ENCODE results near the gene VWA7. TPM values are rescaled to one million over a fixed set of nuclear protein-coding genes. Genes with fewer than 3 reads are reported as not detected.
"Not testable (repeated sequence)": the region's sequence is repeated elsewhere in the genome, so short reads cannot be mapped to it uniquely, and the experiment has no call there.

Gene VWA7
- polyA plus RNA-seq, 2 donors = 0.33 to 1.3 TPM

DNA sequence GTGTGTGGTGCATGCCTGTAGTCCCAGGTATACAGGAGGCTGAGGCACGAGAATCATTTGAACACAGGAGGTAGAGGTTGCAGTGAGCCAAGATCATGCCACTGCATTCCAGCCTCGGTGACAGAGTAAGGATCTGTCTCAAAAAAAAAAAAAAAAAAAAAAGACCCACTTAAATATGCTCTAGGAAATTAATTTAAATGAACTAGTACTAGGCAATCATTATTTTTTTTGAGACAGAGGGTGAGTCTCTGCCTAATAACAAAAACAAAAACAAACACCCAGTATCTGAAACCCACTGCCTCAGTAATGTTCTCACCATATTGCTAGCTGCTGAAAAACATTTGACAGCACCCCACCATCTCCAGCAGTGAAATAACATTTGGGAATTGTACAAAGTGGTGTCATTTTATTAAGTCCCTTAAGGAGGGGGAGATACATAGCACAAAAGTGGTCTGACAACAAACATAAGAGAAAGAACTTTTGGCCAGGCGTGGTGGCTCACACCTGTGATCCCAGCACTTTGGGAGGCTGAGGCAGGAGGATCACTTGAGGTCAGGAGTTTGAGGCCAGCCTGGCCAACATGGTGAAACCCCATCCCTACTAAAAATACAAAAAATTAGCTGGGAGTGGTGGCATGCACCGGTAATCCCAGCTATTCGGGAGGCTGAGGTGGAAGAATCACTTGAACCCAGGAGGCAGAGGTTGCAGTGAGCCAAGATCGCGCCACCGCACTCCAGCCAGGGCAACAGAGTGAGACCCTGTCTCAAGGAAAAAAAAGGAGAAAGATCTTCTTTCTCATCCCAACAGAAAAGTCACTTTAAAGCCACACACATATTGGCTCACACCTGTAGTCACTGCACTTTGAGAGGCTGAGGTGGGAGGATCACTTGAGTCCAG lies 24.2 kb upstream of the VWA7 start:
- 94 to 95% methylated on average over 8 of the region's 8 CpGs for WGBS, 2 donors
- not testable (repeated sequence) for H3K4me3 ChIP-seq (ENCODE audit: low read depth in 1 of 2, low read length in 2 of 2); H3K27me3 ChIP-seq (ENCODE audit: control insufficient read depth in 1 of 2, insufficient read depth in 2 of 2, low read length in 2 of 2); H3K36me3 ChIP-seq (ENCODE audit: control insufficient read depth in 2 of 2, insufficient read depth in 2 of 2, low read length in 1 of 2); H3K9me3 ChIP-seq (ENCODE audit: control insufficient read depth in 2 of 2, insufficient read depth in 1 of 2, low read depth in 1 of 2, low read length in 1 of 2); H3K27ac ChIP-seq (ENCODE audit: low read depth in 2 of 2, low read length in 1 of 2); H3K4me1 ChIP-seq (ENCODE audit: control insufficient read depth in 2 of 2, insufficient read depth in 2 of 2, low read length in 1 of 2)

DNA sequence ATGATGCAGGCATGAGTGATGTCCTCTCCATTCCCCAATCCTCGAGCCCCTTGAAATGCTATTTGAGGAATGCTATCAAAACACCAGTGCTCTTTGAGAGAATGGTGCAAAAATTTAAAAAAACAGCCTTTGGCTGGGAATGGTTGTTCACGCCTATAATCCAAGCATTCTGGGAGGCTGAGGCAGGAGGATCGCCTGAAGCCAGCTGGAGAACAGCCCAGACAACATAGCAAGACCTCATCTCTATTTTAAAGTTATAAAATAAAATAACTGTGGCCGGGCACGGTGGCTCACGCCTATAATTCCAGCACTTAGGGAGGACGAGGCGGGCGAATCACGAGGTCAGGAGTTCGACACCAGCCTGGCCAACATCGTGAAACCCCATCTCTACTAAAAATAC lies 22.7 kb upstream of the VWA7 start:
- Histone ChIP-seq H3K4me3 (ENCODE audit: low read depth in 1 of 2, low read length in 2 of 2) (no peak overlapping the region), H3K9me3 (ENCODE audit: control insufficient read depth in 2 of 2, insufficient read depth in 1 of 2, low read depth in 1 of 2, low read length in 1 of 2) (no peaks in the 10 kb centered on the region), H3K27ac (ENCODE audit: low read depth in 2 of 2, low read length in 1 of 2) (no peak overlapping the region), H3K36me3 (ENCODE audit: control insufficient read depth in 2 of 2, insufficient read depth in 2 of 2, low read length in 1 of 2) (no peaks in the 10 kb centered on the region), H3K27me3 (ENCODE audit: control insufficient read depth in 1 of 2, insufficient read depth in 2 of 2, low read length in 2 of 2) (no peaks in the 10 kb centered on the region), H3K4me1 (ENCODE audit: control insufficient read depth in 2 of 2, insufficient read depth in 2 of 2, low read length in 1 of 2) (no peaks in the 10 kb centered on the region)
- WGBS, 2 donors = 81 to 84% methylated on average over 12 of the region's 12 CpGs

GRCh38 chr6:31797588-31797987 lies 20.5 kb upstream of the VWA7 start:
- Histone ChIP-seq H3K27me3 (ENCODE audit: control insufficient read depth in 1 of 2, insufficient read depth in 2 of 2, low read length in 2 of 2) (no peaks in the 10 kb centered on the region), H3K4me3 (ENCODE audit: low read depth in 1 of 2, low read length in 2 of 2) (no peak overlapping the region), H3K9me3 (ENCODE audit: control insufficient read depth in 2 of 2, insufficient read depth in 1 of 2, low read depth in 1 of 2, low read length in 1 of 2) (no peaks in the 10 kb centered on the region), H3K27ac (ENCODE audit: low read depth in 2 of 2, low read length in 1 of 2) (peak overlapping the region; percentile 33 to 41), H3K36me3 (ENCODE audit: control insufficient read depth in 2 of 2, insufficient read depth in 2 of 2, low read length in 1 of 2) (no peaks in the 10 kb centered on the region), H3K4me1 (ENCODE audit: control insufficient read depth in 2 of 2, insufficient read depth in 2 of 2, low read length in 1 of 2) (no peaks in the 10 kb centered on the region)
- WGBS, 2 donors = 50 to 59% methylated on average over 5 of the region's 5 CpGs

- peak overlapping the region; percentile 14 to 41 for H3K27ac ChIP-seq (ENCODE audit: low read depth in 2 of 2, low read length in 1 of 2)
- H3K4me1 ChIP-seq (ENCODE audit: control insufficient read depth in 2 of 2, insufficient read depth in 2 of 2, low read length in 1 of 2) = no peaks in the 10 kb centered on the region
- WGBS, 2 donors = 57 to 61% methylated on average over 2 of the region's 2 CpGs
- no peaks in the 10 kb centered on the region for H3K27me3 ChIP-seq (ENCODE audit: control insufficient read depth in 1 of 2, insufficient read depth in 2 of 2, low read length in 2 of 2)
- no peaks in the 10 kb centered on the region for H3K9me3 ChIP-seq (ENCODE audit: control insufficient read depth in 2 of 2, insufficient read depth in 1 of 2, low read depth in 1 of 2, low read length in 1 of 2)
- H3K4me3 ChIP-seq (ENCODE audit: low read depth in 1 of 2, low read length in 2 of 2) = no peak overlapping the region
- peaks cover 0 to under 1% of the 10 kb centered on the region in 2 donors for H3K36me3 ChIP-seq (ENCODE audit: control insufficient read depth in 2 of 2, insufficient read depth in 2 of 2, low read length in 1 of 2)
Observed at GRCh38 chr6:31796993-31797385, 19.9 kb upstream of the VWA7 start.

DNA sequence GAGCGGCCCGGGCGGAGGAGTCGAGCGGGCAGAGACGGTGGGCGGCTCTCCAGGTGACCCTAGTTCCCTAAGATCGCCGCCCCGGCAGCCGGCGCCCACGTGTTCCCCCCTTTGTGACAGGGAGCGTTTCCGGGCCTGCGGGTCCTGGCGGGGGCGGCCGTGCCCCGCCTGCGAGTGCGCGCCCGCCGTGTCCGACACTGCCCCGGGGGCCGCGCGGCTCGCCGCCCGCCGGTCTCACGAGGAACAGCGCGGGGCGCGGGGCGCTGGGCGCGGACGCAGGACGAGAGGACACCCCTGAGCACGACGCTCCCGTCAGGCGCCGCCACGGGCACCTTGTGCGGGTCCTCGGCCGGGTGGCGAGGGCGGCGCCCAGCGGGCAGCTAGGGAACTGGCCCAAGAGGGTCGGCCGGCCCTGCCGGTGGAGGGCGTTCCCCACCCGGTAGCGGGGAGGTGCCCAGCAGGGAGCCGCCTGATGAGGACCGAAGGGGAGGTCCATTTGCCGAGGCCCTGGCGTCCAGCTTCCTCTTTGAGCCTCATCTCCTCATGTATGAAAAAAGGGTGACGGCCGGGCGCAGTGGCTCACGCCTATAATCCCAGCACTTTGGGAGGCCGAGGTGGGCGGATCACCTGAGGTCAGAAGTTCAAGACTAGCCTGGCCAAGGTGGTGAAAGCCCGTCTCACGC lies 18.6 kb upstream of the VWA7 start, which contains the start of gene VARS1:
Gene VARS1, minus strand, starts transcription at position 137 of the 683 bp plus-strand sequence. CDS start 535 bp downstream, outside the sequence.
- Histone ChIP-seq H3K27me3 (ENCODE audit: control insufficient read depth in 1 of 2, insufficient read depth in 2 of 2, low read length in 2 of 2) (no peaks in the 10 kb centered on the region), H3K9me3 (ENCODE audit: control insufficient read depth in 2 of 2, insufficient read depth in 1 of 2, low read depth in 1 of 2, low read length in 1 of 2) (no peaks in the 10 kb centered on the region), H3K4me1 (ENCODE audit: control insufficient read depth in 2 of 2, insufficient read depth in 2 of 2, low read length in 1 of 2) (peaks cover 0 to 2% of the 10 kb centered on the region in 2 donors), H3K36me3 (ENCODE audit: control insufficient read depth in 2 of 2, insufficient read depth in 2 of 2, low read length in 1 of 2) (peaks cover 0 to 7% of the 10 kb centered on the region in 2 donors), H3K27ac (ENCODE audit: low read depth in 2 of 2, low read length in 1 of 2) (peak within 1 kb of the TSS; percentile 94 to 96), H3K4me3 (ENCODE audit: low read depth in 1 of 2, low read length in 2 of 2) (peak within 1 kb of the TSS; percentile 91 to 95)
- WGBS, 2 donors = 1% methylated on average over 74 to 75 of the region's 75 CpGs

GRCh38 chr6:31794866-31795615 lies 17.9 kb upstream of the VWA7 start:
- H3K4me1 ChIP-seq (ENCODE audit: control insufficient read depth in 2 of 2, insufficient read depth in 2 of 2, low read length in 1 of 2) = peaks cover 0 to 2% of the 10 kb centered on the region in 2 donors
- WGBS, 2 donors = 1% methylated on average over 43 to 44 of the region's 44 CpGs

GRCh38 chr6:31794294-31794865 lies 17.3 kb upstream of the VWA7 start:
- WGBS, 2 donors = 7 to 15% methylated on average over 7 of the region's 7 CpGs
- Histone ChIP-seq H3K4me3 (ENCODE audit: low read depth in 1 of 2, low read length in 2 of 2) (peak overlapping the region; percentile 91 to 95), H3K4me1 (ENCODE audit: control insufficient read depth in 2 of 2, insufficient read depth in 2 of 2, low read length in 1 of 2) (peaks cover 0 to 2% of the 10 kb centered on the region in 2 donors), H3K36me3 (ENCODE audit: control insufficient read depth in 2 of 2, insufficient read depth in 2 of 2, low read length in 1 of 2) (peaks cover 0 to 9% of the 10 kb centered on the region in 2 donors), H3K27me3 (ENCODE audit: control insufficient read depth in 1 of 2, insufficient read depth in 2 of 2, low read length in 2 of 2) (no peaks in the 10 kb centered on the region), H3K9me3 (ENCODE audit: control insufficient read depth in 2 of 2, insufficient read depth in 1 of 2, low read depth in 1 of 2, low read length in 1 of 2) (no peaks in the 10 kb centered on the region), H3K27ac (ENCODE audit: low read depth in 2 of 2, low read length in 1 of 2) (peak overlapping the region; percentile 94 to 96)

More at GRCh38 chr6:31794866-31795615, 17.9 kb upstream of the VWA7 start:
- no peaks in the 10 kb centered on the region for H3K9me3 ChIP-seq (ENCODE audit: control insufficient read depth in 2 of 2, insufficient read depth in 1 of 2, low read depth in 1 of 2, low read length in 1 of 2)
- peaks cover 0 to 7% of the 10 kb centered on the region in 2 donors for H3K36me3 ChIP-seq (ENCODE audit: control insufficient read depth in 2 of 2, insufficient read depth in 2 of 2, low read length in 1 of 2)
- H3K27ac ChIP-seq (ENCODE audit: low read depth in 2 of 2, low read length in 1 of 2) = peak overlapping the region; percentile 94 to 96
- H3K4me3 ChIP-seq (ENCODE audit: low read depth in 1 of 2, low read length in 2 of 2) = peak overlapping the region; percentile 91 to 95
- no peaks in the 10 kb centered on the region for H3K27me3 ChIP-seq (ENCODE audit: control insufficient read depth in 1 of 2, insufficient read depth in 2 of 2, low read length in 2 of 2)

GRCh38 chr6:31793927-31794245 lies 16.8 kb upstream of the VWA7 start:
- H3K27me3 ChIP-seq (ENCODE audit: control insufficient read depth in 1 of 2, insufficient read depth in 2 of 2, low read length in 2 of 2); H3K9me3 ChIP-seq (ENCODE audit: control insufficient read depth in 2 of 2, insufficient read depth in 1 of 2, low read depth in 1 of 2, low read length in 1 of 2); H3K4me3 ChIP-seq (ENCODE audit: low read depth in 1 of 2, low read length in 2 of 2); H3K36me3 ChIP-seq (ENCODE audit: control insufficient read depth in 2 of 2, insufficient read depth in 2 of 2, low read length in 1 of 2); H3K4me1 ChIP-seq (ENCODE audit: control insufficient read depth in 2 of 2, insufficient read depth in 2 of 2, low read length in 1 of 2); H3K27ac ChIP-seq (ENCODE audit: low read depth in 2 of 2, low read length in 1 of 2): not testable (repeated sequence)
- 91 to 96% methylated on average over 6 of the region's 6 CpGs for WGBS, 2 donors

DNA sequence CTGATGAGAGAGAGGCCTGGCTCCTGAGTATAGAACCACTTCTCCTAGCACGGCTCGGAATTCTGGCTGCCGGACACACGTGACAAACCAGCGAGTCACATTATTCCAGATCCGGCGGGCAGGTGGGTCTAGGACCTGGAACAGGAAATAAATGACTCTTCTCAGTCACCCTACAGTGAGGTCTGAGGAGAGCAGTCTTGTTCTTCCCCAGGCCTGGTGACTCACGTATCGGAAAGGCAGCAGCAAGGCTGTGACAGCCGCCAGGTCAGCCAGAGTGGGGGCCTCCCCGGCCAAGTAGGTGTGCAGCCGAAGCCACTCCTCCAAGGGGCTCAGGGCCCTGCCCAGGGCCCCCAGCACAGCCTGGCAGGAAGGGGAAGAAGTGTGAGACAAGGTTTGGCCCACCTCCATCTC lies 15.6 kb upstream of the VWA7 start:
- no peak overlapping the region for H3K4me3 ChIP-seq (ENCODE audit: low read depth in 1 of 2, low read length in 2 of 2)
- H3K4me1 ChIP-seq (ENCODE audit: control insufficient read depth in 2 of 2, insufficient read depth in 2 of 2, low read length in 1 of 2) = peaks cover 0 to 2% of the 10 kb centered on the region in 2 donors
- no peaks in the 10 kb centered on the region for H3K27me3 ChIP-seq (ENCODE audit: control insufficient read depth in 1 of 2, insufficient read depth in 2 of 2, low read length in 2 of 2)
- no peaks in the 10 kb centered on the region for H3K9me3 ChIP-seq (ENCODE audit: control insufficient read depth in 2 of 2, insufficient read depth in 1 of 2, low read depth in 1 of 2, low read length in 1 of 2)
- peak overlapping the region; percentile 17 to 45 for H3K27ac ChIP-seq (ENCODE audit: low read depth in 2 of 2, low read length in 1 of 2)
- WGBS, 2 donors = 76 to 81% methylated on average over 12 of the region's 12 CpGs
- peaks cover 0 to 10% of the 10 kb centered on the region in 2 donors for H3K36me3 ChIP-seq (ENCODE audit: control insufficient read depth in 2 of 2, insufficient read depth in 2 of 2, low read length in 1 of 2)
